Measurements from ENCODE around the gene ATAD3C. TPM values are rescaled to one million over a fixed set of nuclear protein-coding genes. Genes with fewer than 3 reads are reported as not detected.
"Not testable (repeated sequence)": the region's sequence is repeated elsewhere in the genome, so short reads cannot be mapped to it uniquely, and the experiment has no call there.

Gene ATAD3C
- total RNA-seq, 2 donors from 2014 or later, result 0.16 to 0.64 TPM

DNA sequence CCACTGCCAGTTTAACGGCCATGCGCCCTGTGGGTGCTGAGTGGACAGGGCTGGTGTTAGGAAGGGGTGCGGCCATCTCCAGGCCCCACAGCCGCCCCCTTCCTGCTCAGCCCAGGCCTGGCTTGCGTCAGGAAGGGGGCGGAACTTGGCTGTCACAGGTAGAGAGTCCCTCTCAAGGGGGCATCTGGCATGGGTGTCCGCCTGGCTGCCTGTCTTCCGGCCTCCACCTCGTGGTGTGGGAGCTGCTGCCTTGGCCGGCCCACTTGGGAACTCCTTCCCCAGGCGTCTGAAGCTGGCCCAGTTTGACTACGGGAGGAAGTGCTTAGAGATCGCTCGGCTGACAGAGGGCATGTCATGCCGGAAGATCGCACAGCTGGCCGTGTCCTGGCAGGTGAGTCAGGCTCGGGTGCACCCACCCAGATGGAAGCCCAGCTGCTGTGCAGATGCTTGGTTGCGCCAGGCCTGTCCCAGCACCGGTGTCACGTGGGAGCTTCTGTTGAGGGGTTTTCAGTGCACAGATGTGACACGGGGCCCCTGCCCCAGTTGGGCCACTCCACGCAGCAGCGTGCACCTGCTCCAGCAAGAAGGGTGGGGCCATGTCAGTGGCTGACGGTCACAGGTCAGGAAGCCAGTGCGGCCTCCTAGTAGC lies 13.0 kb downstream of the ATAD3C start:
- Histone ChIP-seq H3K9ac (ENCODE audit: low read depth in 2 of 2, low read length in 2 of 2) (no peak overlapping the region), H3K27ac (no peak overlapping the region), H3K4me3 (no peak overlapping the region), H3K27me3 (no peaks in the 10 kb centered on the region), H3K4me1 (no peaks in the 10 kb centered on the region), H3K36me3 (no peaks in the 10 kb centered on the region), H3K9me3 (no peaks in the 10 kb centered on the region)
- TF ChIP-seq, protein P1, sequence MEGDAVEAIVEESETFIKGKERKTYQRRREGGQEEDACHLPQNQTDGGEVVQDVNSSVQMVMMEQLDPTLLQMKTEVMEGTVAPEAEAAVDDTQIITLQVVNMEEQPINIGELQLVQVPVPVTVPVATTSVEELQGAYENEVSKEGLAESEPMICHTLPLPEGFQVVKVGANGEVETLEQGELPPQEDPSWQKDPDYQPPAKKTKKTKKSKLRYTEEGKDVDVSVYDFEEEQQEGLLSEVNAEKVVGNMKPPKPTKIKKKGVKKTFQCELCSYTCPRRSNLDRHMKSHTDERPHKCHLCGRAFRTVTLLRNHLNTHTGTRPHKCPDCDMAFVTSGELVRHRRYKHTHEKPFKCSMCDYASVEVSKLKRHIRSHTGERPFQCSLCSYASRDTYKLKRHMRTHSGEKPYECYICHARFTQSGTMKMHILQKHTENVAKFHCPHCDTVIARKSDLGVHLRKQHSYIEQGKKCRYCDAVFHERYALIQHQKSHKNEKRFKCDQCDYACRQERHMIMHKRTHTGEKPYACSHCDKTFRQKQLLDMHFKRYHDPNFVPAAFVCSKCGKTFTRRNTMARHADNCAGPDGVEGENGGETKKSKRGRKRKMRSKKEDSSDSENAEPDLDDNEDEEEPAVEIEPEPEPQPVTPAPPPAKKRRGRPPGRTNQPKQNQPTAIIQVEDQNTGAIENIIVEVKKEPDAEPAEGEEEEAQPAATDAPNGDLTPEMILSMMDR (IDR thresholded peaks at IDR 0.05), result no peak
- DNase-seq, result no peak
- intact Hi-C loops (cut with DNase I), result no loop called here

DNA sequence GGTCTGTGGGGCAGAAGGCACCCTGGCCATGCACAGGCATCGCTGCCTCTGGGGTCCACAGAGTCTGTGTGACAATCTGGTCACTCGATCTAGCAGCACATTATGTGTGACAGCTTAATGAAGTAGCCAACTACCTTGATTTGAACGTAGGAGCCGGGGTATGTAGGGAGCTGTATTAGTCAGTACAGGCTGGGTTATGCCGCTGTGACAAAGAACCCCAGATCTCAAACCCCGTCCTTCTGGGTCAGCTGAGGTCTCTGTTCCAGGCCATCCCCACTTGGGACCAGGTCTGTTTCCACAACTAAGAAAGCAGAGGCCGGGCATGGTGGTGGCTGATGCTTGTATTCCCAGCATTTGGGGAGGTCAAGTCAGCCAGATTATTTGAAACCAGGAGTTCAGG lies 13.8 kb downstream of the ATAD3C start:
- intact Hi-C loops (cut with DNase I), result no loop called here
- TF ChIP-seq, protein P1 (IDR thresholded peaks at IDR 0.05), result no peak

DNA sequence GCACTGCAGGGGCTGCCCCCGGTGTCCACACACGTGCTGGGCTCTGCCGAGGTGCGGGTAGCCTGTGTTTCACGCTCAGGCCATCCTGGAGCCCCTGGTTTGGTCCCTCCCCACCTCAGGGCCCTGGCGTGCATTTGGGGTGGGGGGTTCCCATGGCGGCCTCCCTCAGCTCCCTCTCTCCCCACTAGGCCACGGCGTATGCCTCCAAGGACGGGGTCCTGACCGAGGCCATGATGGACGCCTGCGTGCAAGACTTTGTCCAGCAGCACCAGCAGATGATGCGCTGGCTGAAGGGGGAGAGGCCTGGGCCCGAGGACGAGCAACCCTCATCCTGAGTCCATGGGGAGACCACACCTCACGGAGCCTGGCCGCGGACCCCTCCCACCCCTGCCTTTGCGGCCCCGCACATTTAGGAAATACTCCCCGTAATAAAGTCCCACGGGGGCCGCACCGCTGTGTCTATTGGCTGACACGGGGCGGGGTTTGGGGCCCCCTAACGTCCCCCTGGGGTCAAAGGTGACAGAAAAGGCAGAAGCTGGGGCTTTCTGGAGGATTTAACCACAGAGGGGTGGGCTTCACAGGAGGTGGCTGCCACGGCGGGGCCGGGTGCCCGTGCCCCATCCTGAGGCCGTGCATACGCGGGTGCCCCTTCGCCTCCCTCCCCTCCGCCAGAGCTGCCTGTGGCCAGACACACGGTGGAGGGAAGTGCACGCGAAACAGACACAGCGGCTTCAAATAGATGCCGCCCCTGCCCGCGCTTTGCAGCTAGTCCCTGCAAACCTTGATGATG lies 18.9 kb downstream of the ATAD3C start:
- intact Hi-C loops (cut with DNase I); H3K4me1 ChIP-seq; H3K27me3 ChIP-seq; H3K27ac ChIP-seq; H3K9me3 ChIP-seq; DNase-seq; H3K9ac ChIP-seq (ENCODE audit: low read depth in 2 of 2, low read length in 2 of 2); H3K36me3 ChIP-seq; H3K4me3 ChIP-seq: not testable (repeated sequence)

More for the DNA sequence above, 13.8 kb downstream of the ATAD3C start:
- no peaks in the 10 kb centered on the region for H3K4me1 ChIP-seq
- H3K27ac ChIP-seq, result no peak overlapping the region
- no peaks in the 10 kb centered on the region for H3K9me3 ChIP-seq
- H3K36me3 ChIP-seq, result no peaks in the 10 kb centered on the region
- H3K27me3 ChIP-seq, result no peaks in the 10 kb centered on the region
- no peak overlapping the region for H3K4me3 ChIP-seq
- DNase-seq, result no peak
- H3K9ac ChIP-seq (ENCODE audit: low read depth in 2 of 2, low read length in 2 of 2), result no peak overlapping the region

DNA sequence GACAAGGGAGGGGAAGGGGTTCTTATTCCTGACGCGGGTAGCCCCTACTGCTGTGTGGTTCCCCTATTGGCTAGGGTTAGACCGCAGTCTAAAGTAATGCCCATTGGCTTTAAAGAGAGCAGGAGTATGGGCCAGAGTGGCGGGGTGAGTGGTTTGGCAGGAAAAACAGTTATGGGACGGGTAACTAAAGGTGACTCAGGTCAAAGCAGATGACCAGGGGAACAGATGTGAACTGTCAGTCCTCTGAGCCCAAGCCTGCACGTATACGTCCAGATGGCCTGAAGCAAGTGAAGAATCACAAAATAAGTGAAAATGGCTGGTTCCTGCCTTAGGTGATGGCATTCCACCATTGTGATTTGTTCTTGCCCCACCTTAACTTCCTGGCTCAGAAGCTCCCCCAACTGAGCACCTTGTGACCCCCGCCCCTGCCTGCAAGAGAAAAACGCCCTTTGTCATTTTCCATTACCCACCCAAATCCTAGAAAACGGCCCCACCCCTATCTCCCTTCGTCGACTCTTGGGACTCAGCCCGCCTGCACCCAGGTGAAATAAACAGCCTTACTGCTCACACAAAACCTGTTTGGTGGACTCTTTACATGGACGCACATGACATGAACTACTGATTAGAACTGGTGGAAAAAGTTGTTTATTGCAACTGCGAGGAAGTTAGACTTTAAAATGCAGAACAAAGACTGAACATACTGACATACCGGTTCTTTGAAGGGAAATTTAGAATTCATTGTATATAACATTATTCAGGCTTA lies 21.3 kb downstream of the ATAD3C start:
- DNase-seq, result peak; percentile 64
- intact Hi-C loops (cut with DNase I), result no loop called here
- peak overlapping the region; percentile 65 for H3K4me3 ChIP-seq
- TF ChIP-seq, protein P1 (IDR thresholded peaks at IDR 0.05), result no peak
- H3K27me3 ChIP-seq, result no peaks in the 10 kb centered on the region
- H3K9me3 ChIP-seq, result no peaks in the 10 kb centered on the region
- H3K4me1 ChIP-seq, result peaks cover 6% of the 10 kb centered on the region
- peak overlapping the region; percentile 32 for H3K27ac ChIP-seq
- peak overlapping the region; percentile 60 to 65 for H3K9ac ChIP-seq (ENCODE audit: low read depth in 2 of 2, low read length in 2 of 2)
- H3K36me3 ChIP-seq, result no peaks in the 10 kb centered on the region

DNA sequence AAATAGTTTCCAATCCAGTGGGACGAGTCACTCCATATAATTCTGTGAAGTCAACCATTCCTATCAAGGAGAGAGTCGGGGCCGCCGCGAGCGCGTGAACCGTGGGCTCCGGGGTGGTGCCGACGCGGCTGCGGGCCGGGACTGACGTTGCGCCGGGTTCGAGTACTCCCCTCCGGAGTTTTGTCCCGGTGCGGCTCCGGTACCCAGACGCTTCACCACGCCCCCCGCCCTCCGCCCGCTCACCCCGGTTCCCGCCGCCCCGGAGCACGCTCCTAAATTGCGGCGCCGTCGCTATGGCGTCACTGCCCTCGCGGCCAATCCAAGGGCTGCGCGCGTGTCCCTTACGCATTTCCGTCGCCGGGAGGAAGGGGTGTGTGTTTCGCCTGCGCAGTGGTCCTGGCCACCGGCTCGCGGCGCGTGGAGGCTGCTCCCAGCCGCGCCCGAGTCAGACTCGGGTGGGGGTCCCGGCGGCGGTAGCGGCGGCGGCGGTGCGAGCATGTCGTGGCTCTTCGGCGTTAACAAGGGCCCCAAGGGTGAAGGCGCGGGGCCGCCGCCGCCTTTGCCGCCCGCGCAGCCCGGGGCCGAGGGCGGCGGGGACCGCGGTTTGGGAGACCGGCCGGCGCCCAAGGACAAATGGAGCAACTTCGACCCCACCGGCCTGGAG lies 22.0 kb downstream of the ATAD3C start, which contains the start of gene ATAD3B:
ATAD3B (plus strand) TSS at position 377 of the 664 bp plus-strand sequence; CDS start at position 497, 120 bp downstream.
- no peaks in the 10 kb centered on the region for H3K27me3 ChIP-seq
- H3K4me1 ChIP-seq, result peaks cover 6% of the 10 kb centered on the region
- TF ChIP-seq, protein P1 (IDR thresholded peaks at IDR 0.05), result no peak
- H3K4me3 ChIP-seq, result peak within 1 kb of the TSS; percentile 65
- peak; percentile 97 for DNase-seq
- H3K27ac ChIP-seq, result peak within 1 kb of the TSS; percentile 32
- no peaks in the 10 kb centered on the region for H3K36me3 ChIP-seq
- H3K9me3 ChIP-seq, result no peaks in the 10 kb centered on the region
- peak within 1 kb of the TSS; percentile 60 to 65 for H3K9ac ChIP-seq (ENCODE audit: low read depth in 2 of 2, low read length in 2 of 2)
- intact Hi-C loops (cut with DNase I), result no loop called here

DNA sequence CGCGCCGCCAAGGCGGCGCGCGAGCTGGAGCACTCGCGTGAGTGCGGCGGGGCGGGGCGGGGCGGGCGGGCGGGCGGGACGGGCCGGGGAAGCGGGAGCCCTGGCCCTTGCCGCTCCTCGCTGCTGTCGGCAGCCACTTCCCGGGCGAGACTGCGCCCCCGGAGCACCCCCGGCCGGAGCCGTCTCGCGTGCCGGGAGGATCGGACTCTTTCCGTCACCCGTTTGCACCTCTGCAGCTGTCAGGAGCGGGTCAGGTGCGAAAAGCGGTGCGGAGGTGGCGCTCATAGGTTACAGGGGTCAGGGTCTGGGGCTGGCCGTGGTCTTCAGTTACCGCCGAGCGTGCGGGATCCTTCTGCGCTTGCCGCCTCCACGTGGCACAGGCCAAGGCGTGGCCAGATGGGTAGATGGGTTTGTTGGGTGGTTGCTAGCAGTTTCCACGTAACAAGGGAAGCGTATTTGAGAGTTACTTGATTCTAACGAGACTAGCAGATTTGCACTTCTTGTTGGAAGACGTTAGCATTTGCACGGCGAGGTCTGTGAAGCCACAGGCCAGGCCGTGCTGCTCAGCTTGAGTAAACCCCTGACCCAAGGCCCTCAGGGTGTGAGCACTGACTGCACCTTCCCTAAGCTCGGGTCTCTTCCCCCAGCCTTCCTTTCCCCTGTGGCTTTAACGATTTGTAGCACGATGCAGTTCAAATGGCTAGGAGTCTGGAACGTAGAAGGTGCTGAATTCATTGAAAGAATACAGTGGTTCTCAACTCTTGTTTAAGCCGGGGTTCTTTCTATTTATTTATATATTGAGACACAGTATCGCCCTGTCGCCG lies 22.8 kb downstream of the ATAD3C start:
- Histone ChIP-seq H3K4me3 (peak overlapping the region; percentile 65), H3K27ac (peak overlapping the region; percentile 32), H3K9ac (ENCODE audit: low read depth in 2 of 2, low read length in 2 of 2) (peak overlapping the region; percentile 28 to 35)
- intact Hi-C loops (cut with DNase I); H3K36me3 ChIP-seq; H3K4me1 ChIP-seq; DNase-seq; H3K9me3 ChIP-seq; H3K27me3 ChIP-seq: not testable (repeated sequence)

DNA sequence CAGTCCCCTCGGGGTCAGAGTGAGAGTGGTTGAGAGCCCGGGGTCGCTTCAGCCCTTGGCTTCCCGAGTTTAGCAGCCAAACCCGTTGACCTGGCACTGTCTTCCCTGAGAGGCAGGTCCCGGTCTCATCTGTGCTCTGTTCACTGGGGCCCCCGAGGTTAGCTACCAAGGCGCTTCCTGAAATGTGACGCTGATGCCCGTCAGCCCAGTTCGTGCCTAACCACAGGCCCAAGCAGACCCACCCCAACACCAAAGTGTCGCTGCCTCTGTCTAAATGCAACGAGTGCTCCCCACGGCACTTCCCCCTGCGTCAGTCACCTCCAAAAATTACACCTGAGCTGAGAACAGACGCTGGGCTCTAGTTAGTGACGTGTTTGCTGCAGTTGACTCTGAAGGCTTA lies 26.5 kb downstream of the ATAD3C start:
- H3K9ac ChIP-seq (ENCODE audit: low read depth in 2 of 2, low read length in 2 of 2); H3K4me1 ChIP-seq; DNase-seq; H3K27me3 ChIP-seq; H3K4me3 ChIP-seq; H3K27ac ChIP-seq; H3K9me3 ChIP-seq; H3K36me3 ChIP-seq; intact Hi-C loops (cut with DNase I): not testable (repeated sequence)

All from colonic mucosa (tissue), 4 donors.